T-helper 2 cell treated with Interferon-gamma antibody and Interleukin-4, amounts not matched to agents 100 ng/mL and 5 ng/mL, for 36 hours (primary cell): ENCODE results near the gene TMEM232. TPM values are rescaled to one million over a fixed set of nuclear protein-coding genes. Genes with fewer than 3 reads are reported as not detected.
"Not testable (repeated sequence)": the region's sequence is repeated elsewhere in the genome, so short reads cannot be mapped to it uniquely, and the experiment has no call there.

Experiments
- intact Hi-C: fragments of 100-400 bp; cut with micrococcal nuclease; formaldehyde crosslinking; loops from one replicate; pipeline ENCODE4 v1.15.1; 2023
- total RNA-seq: library from RNA; stranded (reverse); gene quantifications from 2 replicates; pipeline ENCODE4 v1.2.3, GENCODE V29; 2022

The TMEM232 gene
- total RNA-seq, 1 donor from 2014 or later, result 0.45 TPM

- intact Hi-C loops, result no loop called here
These were observed 9.9 kb downstream of the TMEM232 start for GRCh38 chr5:110716247-110717245.

GRCh38 chr5:110707260-110707844 is 19.1 kb downstream of the TMEM232 start:
- intact Hi-C loops, result no loop called here

DNA sequence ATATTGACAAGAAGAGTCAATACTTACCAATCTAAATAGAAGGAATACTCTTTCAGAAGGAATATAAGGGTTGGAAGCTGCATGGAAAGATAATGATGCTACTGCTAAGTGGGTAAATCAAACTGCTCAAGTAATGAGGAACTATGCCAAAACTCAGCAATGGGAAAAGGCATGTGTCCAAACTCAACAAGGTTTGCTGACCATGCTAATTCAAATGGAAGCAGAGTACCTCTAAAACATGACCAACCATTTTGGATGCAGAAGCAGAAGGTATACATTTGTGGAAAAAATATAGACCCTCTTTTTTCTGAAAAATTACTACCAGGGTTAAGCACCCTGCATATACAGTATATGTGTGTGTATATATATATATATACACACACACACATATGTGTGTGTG is 21.1 kb downstream of the TMEM232 start:
- intact Hi-C loops, result no loop called here

DNA sequence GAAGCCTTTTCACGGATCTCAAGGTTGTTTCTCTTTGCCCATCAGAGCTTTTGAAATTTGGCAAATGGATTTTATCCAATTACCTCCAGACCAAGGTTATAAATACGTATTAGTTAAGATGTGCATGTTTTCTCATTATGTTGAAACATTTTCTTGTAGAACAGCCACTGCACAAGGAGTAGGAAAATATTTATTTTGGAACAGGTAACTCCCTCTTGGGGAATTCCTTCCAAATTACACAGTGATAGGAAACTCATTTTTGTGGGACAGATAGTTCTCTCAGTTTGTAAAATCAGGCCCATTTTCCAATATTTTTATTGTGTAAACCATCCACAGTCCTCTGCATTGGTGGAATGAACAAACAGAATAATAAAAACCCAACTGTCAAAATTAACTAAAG is 23.0 kb downstream of the TMEM232 start:
- intact Hi-C loops, result no loop called here

DNA sequence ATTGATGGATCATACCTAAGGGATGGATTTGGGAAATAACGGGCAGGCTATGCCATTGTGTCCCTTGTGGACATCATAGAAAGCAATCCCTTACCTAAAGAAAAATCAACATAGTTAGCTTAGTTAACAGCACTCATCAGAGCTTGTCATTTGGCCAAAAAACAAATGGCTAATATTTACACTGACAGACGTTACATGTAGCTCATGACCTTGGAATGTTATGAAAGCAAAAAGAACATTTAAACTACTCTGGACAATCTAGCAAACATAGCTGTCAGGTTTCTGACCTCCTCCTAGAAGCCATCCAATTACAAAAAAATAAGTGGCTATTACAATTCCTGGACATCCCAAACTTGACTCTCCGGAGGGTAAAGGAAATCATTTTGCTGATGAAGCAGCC is 23.8 kb downstream of the TMEM232 start:
- intact Hi-C loops, result no loop called here

GRCh38 chr5:110702300-110702699 is 24.2 kb downstream of the TMEM232 start:
- intact Hi-C loops, result no loop called here

DNA sequence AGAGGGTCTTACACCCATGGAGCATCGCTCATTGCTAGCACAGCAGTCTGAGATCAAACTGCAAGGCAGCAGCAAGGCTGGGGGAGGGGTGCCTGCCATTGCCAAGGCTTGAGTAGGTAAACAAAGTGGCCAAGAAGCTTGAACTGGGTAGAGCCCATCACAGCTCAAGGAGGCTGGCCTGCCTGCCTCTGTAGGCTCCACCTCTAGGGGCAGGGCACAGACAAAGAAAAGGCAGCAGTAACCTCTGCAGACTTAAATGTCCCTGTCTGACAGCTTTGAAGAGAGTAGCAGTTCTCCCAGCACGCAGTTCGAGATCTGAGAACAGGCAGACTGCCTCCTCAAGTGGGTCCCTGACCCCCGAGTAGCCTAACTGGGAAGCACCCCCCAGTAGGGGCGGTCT is 33.8 kb downstream of the TMEM232 start:
- intact Hi-C loops, result not testable (repeated sequence)

DNA sequence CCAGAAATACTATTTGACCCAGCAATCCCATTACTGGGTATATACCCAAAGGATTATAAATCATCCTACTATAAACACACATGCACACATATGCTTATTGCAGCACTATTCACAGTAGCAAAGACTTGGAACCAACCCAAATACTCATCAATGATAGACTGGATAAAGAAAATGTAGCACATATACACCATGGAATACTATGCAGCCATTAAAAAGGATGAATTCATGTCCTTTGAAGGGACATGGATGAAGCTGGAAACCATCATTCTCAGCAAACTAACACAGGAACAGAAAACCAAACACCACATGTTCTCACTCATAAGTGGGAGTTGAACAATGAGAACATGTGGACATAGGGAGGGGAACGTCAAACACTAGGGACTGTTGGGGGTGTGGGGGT is 35.9 kb downstream of the TMEM232 start:
- intact Hi-C loops, result not testable (repeated sequence)

DNA sequence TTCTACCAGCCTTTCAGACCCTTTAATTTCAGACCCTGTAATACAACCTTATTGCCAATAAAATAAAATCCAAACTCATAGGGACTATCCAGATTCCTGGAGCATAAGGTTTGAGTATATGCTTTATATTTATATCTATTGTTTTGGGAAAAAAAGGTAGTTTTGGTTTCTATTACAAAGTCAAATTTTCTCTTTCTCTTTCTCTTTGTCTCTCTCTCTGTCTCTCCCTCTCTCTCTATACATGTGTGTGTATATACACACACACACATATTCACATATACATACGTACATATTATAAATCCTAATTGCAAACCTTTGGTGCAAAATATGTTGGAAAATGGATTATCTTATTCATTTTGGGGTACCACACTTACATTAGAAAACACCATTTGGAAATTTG is 39.0 kb downstream of the TMEM232 start:
- intact Hi-C loops, result loop anchor here (1.0 kb wide), 1 partner anchor 51 kb away; no protein-coding TSS in a partner anchor

DNA sequence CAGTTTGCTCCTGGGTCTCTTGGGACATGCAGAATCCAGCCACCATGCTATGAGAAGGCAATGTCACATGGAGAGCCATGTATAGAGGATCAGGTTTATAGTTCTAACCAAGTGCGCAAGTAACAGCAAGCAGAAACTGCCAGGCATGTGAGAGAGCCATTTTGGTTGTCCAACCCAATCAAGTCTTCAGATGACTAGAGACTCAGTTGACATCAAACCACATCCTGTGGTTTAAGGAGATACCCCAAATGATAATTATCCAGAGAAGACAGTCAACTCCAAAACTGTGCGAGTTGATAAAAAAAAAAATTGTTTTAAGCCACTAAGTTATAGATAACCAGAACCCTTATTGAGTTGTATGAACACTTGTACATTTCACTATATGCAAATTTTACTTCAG is 40.2 kb downstream of the TMEM232 start:
- intact Hi-C loops, result no loop called here

GRCh38 chr5:110681953-110682352 is 44.5 kb downstream of the TMEM232 start:
- intact Hi-C loops, result no loop called here

- intact Hi-C loops, result no loop called here
These were observed 45.4 kb downstream of the TMEM232 start for GRCh38 chr5:110681109-110681508.

DNA sequence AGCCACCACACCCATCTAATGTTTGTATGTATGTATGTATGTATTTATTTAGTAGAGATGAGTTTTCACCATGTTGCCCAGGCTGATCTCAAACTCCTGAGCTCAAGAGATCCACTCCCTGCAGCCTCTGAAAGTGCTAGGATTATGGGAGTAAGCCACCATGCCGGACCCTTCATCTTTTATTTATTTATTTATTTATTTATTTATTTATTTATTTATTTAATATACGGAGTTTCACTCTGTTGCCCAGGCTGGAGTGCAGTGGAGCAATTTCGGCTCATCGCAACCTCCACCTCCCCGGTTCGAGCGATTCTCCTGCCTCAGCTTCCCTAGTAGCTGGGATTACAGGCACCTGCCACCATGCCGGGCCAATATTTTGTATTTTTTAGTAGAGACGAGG is 49.9 kb downstream of the TMEM232 start:
- intact Hi-C loops, result not testable (repeated sequence)

DNA sequence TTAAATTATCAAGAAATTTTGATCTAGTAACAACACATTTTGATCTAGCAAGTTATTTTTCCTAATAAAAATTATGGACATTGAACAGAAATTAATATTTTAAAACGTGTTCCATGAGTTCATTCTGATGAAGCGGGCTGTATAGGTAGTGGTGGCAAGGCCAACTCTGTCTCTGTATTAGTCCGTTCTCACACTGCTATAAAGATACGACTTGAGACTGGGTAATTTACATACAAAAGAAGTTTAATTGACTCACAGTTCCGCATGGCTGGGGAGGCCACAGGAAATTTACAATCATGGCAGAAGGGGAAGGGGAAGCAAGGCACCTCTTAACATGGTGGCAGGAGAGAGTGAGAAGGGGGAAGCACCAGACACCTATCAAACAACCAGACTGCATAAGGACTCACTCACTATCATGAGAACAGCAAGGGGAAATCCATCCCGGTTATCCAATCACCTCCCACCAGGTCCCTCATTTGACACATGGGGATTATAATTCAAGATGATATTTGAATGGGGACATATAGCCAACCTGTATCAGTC is 61.2 kb downstream of the TMEM232 start:
- intact Hi-C loops, result no loop called here

DNA sequence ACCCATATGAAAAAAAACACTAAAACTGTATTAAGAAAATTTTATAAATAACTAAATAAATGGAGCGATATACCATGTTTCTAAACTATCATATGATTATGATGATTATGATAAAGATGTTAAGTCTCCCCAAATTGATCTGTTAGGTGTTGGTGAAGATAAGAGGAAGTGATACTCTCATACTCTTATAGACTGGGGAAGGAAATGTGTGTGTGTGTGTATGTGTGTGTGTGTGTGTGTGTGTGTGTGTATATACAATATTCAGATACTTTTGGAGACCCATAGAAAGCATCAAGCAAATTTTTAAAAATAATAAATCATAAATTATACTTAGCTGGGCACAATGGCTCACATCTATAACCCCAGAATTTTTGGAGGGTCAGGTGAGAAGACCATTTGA is 62.9 kb downstream of the TMEM232 start:
- intact Hi-C loops, result no loop called here

DNA sequence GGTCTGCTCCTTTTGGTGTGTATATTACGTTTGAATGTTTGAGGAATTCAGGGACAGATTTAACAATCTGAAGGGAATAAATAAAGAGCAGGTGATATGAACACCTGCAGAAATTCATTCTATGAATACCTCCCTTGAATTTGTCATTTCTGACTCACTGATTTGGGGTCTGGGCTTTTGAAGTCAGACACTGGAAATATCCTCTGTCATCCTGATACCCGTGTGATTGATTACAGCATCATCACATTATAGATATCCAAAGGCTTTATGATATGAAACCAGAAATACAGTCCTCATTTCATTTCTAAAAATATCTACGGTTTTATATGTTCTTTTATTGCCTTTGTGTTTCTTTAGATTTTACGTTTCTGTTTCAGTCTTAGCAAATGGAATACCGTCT is 68.5 kb downstream of the TMEM232 start:
- intact Hi-C loops, result no loop called here

DNA sequence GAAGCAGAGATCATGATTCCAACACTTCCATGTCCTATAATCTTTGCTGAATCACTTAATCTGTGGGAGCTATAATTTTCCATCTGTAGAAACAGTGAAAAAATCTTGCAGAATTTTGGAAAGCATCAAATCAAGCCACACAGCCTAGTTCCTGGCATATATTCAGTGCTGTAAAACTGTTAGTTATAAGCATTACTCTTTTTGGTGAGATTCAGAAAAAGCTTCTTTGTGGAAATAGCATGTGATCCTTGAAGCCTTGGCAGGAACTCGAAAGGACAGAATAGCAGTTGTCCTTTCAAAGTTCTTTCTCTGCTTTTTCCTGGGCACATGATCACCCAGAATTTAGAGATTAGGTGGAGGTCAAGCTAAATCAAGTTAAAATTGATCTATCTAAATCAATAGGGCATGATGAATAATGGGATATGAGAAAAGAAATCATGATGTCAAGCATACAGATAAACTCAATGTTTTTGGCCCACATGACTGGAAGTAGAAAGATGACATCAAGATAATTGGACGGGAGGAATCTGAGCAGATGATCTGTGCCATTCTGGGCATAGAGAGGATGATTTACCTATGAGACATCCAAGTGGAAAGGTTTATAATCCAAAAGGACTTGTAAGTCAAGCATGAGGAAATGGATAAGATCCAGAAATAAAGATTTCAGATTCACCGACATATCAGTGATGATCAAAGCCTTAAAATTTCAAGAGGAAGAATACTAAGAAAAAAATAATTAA is 73.1 kb downstream of the TMEM232 start:
- intact Hi-C loops, result no loop called here

GRCh38 chr5:110651507-110651906 is 75.0 kb downstream of the TMEM232 start:
- intact Hi-C loops, result no loop called here

DNA sequence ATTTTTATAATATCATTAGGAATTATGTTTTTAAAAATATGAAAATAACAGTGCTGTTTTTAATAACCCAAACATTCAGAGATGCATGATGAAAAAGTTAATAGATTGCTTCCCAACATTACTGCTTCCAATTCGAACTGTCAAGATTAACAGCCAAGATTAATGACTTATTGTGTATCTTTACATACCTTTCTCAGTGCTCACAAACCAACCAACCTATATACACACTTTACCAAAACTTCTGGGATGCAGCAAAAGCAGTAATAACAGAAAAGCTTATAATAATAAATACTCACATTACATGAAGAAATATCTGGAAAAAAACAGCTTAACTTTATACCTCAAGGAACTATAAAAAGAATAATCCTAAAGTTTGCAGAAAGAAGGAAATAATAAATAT is 82.1 kb downstream of the TMEM232 start:
- intact Hi-C loops, result no loop called here

GRCh38 chr5:110638970-110639902 is 87.2 kb downstream of the TMEM232 start:
- intact Hi-C loops, result no loop called here

- intact Hi-C loops, result no loop called here
These were observed 92.0 kb downstream of the TMEM232 start for GRCh38 chr5:110634475-110634874.
